HEK293 (cell line): ENCODE data around the gene VRK1.

Experiments
- CTCF ChIP-seq: fragments of 450-650 bp; formaldehyde crosslinking; IDR thresholded peaks from 2 replicates; pipeline ENCODE4 v1.5.1; 2016; ENCODE audit warnings: missing biosample characterization, missing genetic modification characterization
- KLF9 ChIP-seq: fragments of 450-650 bp; formaldehyde crosslinking; IDR thresholded peaks from 2 replicates; pipeline ENCODE4 v1.5.1; 2016; ENCODE audit warnings: missing biosample characterization, missing genetic modification characterization, low read depth
- REST ChIP-seq: fragments of 450-650 bp; formaldehyde crosslinking; IDR thresholded peaks from 2 replicates; pipeline ENCODE4 v1.5.1; 2016; ENCODE audit warnings: missing biosample characterization, missing genetic modification characterization
- TSHZ1 ChIP-seq: fragments of 450-650 bp; formaldehyde crosslinking; IDR thresholded peaks from 2 replicates; pipeline ENCODE4 v1.5.1; 2016; ENCODE audit warnings: missing biosample characterization, missing genetic modification characterization, borderline replicate concordance
- ZNF132 ChIP-seq: fragments of 450-650 bp; formaldehyde crosslinking; IDR thresholded peaks from 2 replicates; pipeline ENCODE4 v1.5.1; 2017; ENCODE audit warnings: missing biosample characterization, missing genetic modification characterization, borderline replicate concordance
- ZNF248 ChIP-seq: fragments of 450-650 bp; formaldehyde crosslinking; IDR thresholded peaks from 2 replicates; pipeline ENCODE4 v1.5.1; 2017; ENCODE audit warnings: missing biosample characterization, missing genetic modification characterization
- ZNF792 ChIP-seq: fragments of 450-650 bp; formaldehyde crosslinking; IDR thresholded peaks from 2 replicates; pipeline ENCODE4 v1.5.1; 2016; ENCODE audit warnings: missing biosample characterization, missing genetic modification characterization

- no peak for TF ChIP-seq ZNF248
- TF ChIP-seq KLF9 (tag by site-specific recombination): no peak
- TF ChIP-seq ZNF792: no peak
- no peak for TF ChIP-seq REST (tag by site-specific recombination)
- TF ChIP-seq ZNF132 (tag by site-specific recombination): no peak
- no peak for TF ChIP-seq TSHZ1 (tag by site-specific recombination)
- no peak for TF ChIP-seq CTCF
Observed at GRCh38 chr14:96904201-96904600, 107.0 kb downstream of the VRK1 start.
